Measurements from ENCODE around the gene RBM33. TPM values are rescaled to one million over a fixed set of nuclear protein-coding genes. Genes with fewer than 3 reads are reported as not detected.
A peak's percentile ranks its signal among the peaks of the same experiment; 100 is the strongest.

The RBM33 gene
- total and polyA plus RNA-seq, 2 experiments from 2014 or later = 51.1 to 53.5 TPM

GRCh38 chr7:155669717-155670505 is 25.4 kb downstream of the RBM33 start:
- no peaks in the 10 kb centered on the region for H3K27me3 ChIP-seq
- no peak overlapping the region for H3K4me3 ChIP-seq
- TF ChIP-seq, protein P1, sequence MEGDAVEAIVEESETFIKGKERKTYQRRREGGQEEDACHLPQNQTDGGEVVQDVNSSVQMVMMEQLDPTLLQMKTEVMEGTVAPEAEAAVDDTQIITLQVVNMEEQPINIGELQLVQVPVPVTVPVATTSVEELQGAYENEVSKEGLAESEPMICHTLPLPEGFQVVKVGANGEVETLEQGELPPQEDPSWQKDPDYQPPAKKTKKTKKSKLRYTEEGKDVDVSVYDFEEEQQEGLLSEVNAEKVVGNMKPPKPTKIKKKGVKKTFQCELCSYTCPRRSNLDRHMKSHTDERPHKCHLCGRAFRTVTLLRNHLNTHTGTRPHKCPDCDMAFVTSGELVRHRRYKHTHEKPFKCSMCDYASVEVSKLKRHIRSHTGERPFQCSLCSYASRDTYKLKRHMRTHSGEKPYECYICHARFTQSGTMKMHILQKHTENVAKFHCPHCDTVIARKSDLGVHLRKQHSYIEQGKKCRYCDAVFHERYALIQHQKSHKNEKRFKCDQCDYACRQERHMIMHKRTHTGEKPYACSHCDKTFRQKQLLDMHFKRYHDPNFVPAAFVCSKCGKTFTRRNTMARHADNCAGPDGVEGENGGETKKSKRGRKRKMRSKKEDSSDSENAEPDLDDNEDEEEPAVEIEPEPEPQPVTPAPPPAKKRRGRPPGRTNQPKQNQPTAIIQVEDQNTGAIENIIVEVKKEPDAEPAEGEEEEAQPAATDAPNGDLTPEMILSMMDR (IDR thresholded peaks at IDR 0.05; ENCODE audit: low read depth, low read length) = no peak
- no peaks in the 10 kb centered on the region for H3K4me1 ChIP-seq (ENCODE audit: low read depth)
- H3K9me3 ChIP-seq (ENCODE audit: low read depth) = no peaks in the 10 kb centered on the region
- H3K36me3 ChIP-seq = peaks cover 2% of the 10 kb centered on the region
- peak in 1 of 2 donors; percentile 42 for DNase-seq (ENCODE audit: low read depth in 1 of 2, low spot score in 1 of 2)
- H3K27ac ChIP-seq = peak overlapping the region; percentile 5

- no peaks in the 10 kb centered on the region for H3K27me3 ChIP-seq
- peak overlapping the region; percentile 5 for H3K27ac ChIP-seq
- no peaks in the 10 kb centered on the region for H3K4me1 ChIP-seq (ENCODE audit: low read depth)
- no peak for DNase-seq (ENCODE audit: low read depth in 1 of 2, low spot score in 1 of 2)
- TF ChIP-seq, protein P1 (IDR thresholded peaks at IDR 0.05; ENCODE audit: low read depth, low read length) = no peak
- H3K36me3 ChIP-seq = peaks cover 2% of the 10 kb centered on the region
- no peak overlapping the region for H3K4me3 ChIP-seq
- H3K9me3 ChIP-seq (ENCODE audit: low read depth) = no peaks in the 10 kb centered on the region
Observed at GRCh38 chr7:155670521-155670920, 26.1 kb downstream of the RBM33 start.

DNA sequence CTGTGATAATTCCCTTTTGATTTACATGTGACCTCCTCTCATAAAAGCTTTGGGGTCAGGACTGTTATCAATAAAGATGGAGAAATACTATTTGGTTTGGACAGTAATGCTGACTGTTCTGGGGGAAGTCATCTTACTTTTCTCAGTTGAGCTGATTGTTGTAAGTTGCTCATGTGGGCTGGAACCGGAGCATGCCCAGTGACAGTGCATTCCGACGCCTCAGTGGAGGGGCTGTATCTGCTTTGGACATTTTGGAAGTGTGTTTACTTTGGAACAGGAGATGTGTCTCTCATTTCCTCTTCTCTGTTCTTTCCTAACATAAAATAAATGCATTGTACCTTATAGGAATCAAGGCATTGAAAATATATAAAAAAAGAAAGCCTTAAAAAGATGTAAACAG is 30.1 kb downstream of the RBM33 start:
- DNase-seq (ENCODE audit: low read depth in 1 of 2, low spot score in 1 of 2) = peak in 1 of 2 donors; percentile 56
- Histone ChIP-seq H3K4me1 (ENCODE audit: low read depth) (peaks cover 10% of the 10 kb centered on the region), H3K27ac (no peak overlapping the region), H3K36me3 (peaks cover 2% of the 10 kb centered on the region), H3K27me3 (no peaks in the 10 kb centered on the region), H3K9me3 (ENCODE audit: low read depth) (no peaks in the 10 kb centered on the region), H3K4me3 (no peak overlapping the region)
- TF ChIP-seq, protein P1 (IDR thresholded peaks at IDR 0.05; ENCODE audit: low read depth, low read length) = no peak

GRCh38 chr7:155676052-155676451 is 31.6 kb downstream of the RBM33 start:
- H3K36me3 ChIP-seq = peaks cover 2% of the 10 kb centered on the region
- H3K27ac ChIP-seq = peak overlapping the region; percentile 24
- H3K9me3 ChIP-seq (ENCODE audit: low read depth) = no peaks in the 10 kb centered on the region
- DNase-seq (ENCODE audit: low read depth in 1 of 2, low spot score in 1 of 2) = no peak
- no peak overlapping the region for H3K4me3 ChIP-seq
- no peaks in the 10 kb centered on the region for H3K27me3 ChIP-seq
- H3K4me1 ChIP-seq (ENCODE audit: low read depth) = peaks cover 20% of the 10 kb centered on the region
- TF ChIP-seq, protein P1 (IDR thresholded peaks at IDR 0.05; ENCODE audit: low read depth, low read length) = no peak

- H3K27me3 ChIP-seq = no peaks in the 10 kb centered on the region
- H3K4me1 ChIP-seq (ENCODE audit: low read depth) = peaks cover 34% of the 10 kb centered on the region
- TF ChIP-seq, protein P1 (IDR thresholded peaks at IDR 0.05; ENCODE audit: low read depth, low read length) = no peak
- no peak overlapping the region for H3K27ac ChIP-seq
- no peak for DNase-seq (ENCODE audit: low read depth in 1 of 2, low spot score in 1 of 2)
- H3K9me3 ChIP-seq (ENCODE audit: low read depth) = no peaks in the 10 kb centered on the region
- peaks cover 2% of the 10 kb centered on the region for H3K36me3 ChIP-seq
- H3K4me3 ChIP-seq = no peak overlapping the region
Observed at GRCh38 chr7:155677688-155678087, 33.2 kb downstream of the RBM33 start.
